ENCODE measurements around the gene PRCP. TPM values are rescaled to one million over a fixed set of nuclear protein-coding genes. Genes with fewer than 3 reads are reported as not detected.

Gene PRCP
- total RNA-seq, 4 donors from 2014 or later: 7.1 to 17.8 (median 9.5) TPM

- Histone ChIP-seq H3K9me3 (no peaks in the 10 kb centered on the region), H3K4me3 (no peak overlapping the region), H3K27me3 (no peaks in the 10 kb centered on the region), H3K4me1 (no peaks in the 10 kb centered on the region), H3K27ac (no peak overlapping the region), H3K36me3 (no peaks in the 10 kb centered on the region)
- DNase-seq (no peak), ATAC-seq (no peak)
- TF ChIP-seq POLR2A (IDR thresholded peaks at IDR 0.05): no peak
- TF ChIP-seq CTCF (IDR thresholded peaks at IDR 0.05 in 4 of 5, conservative IDR thresholded peaks at IDR 0.05 in 1 of 5): no peak
- intact Hi-C loops (cut with DNase I; ENCODE audit: low total_unique reads) (no loop called here), in situ Hi-C loops (cut with MboI; ENCODE audit: low sequenced_read_pairs in 4 of 4) (no loop called here)
These were observed 125.0 kb downstream of the PRCP start for GRCh38 chr11:82775218-82775617.

Other genes starting within 250 kb of the PRCP start
- under 1 TPM in 2 of 4 donors, not detected in 2; 0.07 to 0.11 TPM for gene FAM181B, start 166.6 kb downstream of the PRCP start, total RNA-seq
- gene DDIAS, start 1.3 kb upstream of the PRCP start, total RNA-seq: 1 to 10 TPM in 3 of 4 donors, under 1 TPM in 1; 0.67 to 2.1 (median 1.1) TPM
- gene RAB30, start 171.5 kb upstream of the PRCP start, total RNA-seq: 10 to 100 TPM; 29.8 to 57.1 (median 33.9) TPM